SU-DHL-6 (cell line): ENCODE data around the gene COL23A1.

ENCODE experiments used
- EZH2phosphoT487 ChIP-seq: fragments of 200-600 bp; sonication (generic), shearing (Covaris generic); conservative IDR thresholded peaks from 2 replicates; pipeline ENCODE4 v1.6.1; 2018; ENCODE audit warnings: mild to moderate bottlenecking, antibody characterized with exemption, low read length, moderate library complexity, mixed read lengths
- TF ChIP-seq, protein P1 (sequence below): fragments of 200-600 bp; sonication (generic); IDR thresholded peaks from one replicate; pipeline ENCODE4 v1.5.1; 2017; ENCODE audit warnings: antibody characterized with exemption, mild to moderate bottlenecking, low read length, moderate library complexity; ENCODE audit not compliant: insufficient read depth, poor library complexity, severe bottlenecking

DNA sequence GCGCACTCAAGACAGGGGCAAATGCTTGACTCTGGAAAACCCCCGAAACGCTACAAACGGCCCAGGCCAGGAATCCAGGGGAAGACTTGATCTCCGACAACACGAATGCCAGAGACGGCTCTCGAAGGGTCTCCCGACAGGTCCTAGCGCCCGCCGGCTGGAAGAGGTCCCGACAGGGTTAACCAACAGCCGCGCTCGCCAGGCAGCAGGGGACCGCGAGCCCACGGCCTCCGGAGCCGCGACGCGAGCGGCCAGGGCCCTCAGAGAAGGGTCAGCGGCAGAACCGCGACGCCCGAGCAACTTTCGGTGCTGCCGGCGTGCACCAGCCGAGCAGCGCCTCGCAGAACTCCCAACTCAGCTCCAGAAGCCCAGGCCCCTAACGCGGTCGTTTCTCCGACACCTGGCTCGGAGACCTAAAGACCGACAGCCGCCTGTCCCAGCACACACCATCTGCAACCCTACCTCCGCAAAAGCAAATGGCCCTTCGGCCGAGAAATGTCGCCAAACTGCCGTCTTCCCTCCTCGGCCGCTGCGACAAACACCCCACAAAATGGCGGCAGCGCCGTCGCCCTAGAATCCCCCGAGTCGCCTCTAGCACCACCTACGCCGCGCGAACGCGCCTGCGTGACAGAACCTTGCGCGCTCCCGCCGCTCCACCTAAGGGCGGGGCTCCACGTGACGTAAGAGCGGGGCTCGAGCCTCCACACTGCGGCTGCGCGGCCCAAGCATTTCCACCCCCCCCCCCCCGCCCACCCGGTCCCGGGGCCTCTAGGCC, 36.5 kb upstream of the COL23A1 start, which contains the start of gene CLK4:
- TF ChIP-seq, protein P1, sequence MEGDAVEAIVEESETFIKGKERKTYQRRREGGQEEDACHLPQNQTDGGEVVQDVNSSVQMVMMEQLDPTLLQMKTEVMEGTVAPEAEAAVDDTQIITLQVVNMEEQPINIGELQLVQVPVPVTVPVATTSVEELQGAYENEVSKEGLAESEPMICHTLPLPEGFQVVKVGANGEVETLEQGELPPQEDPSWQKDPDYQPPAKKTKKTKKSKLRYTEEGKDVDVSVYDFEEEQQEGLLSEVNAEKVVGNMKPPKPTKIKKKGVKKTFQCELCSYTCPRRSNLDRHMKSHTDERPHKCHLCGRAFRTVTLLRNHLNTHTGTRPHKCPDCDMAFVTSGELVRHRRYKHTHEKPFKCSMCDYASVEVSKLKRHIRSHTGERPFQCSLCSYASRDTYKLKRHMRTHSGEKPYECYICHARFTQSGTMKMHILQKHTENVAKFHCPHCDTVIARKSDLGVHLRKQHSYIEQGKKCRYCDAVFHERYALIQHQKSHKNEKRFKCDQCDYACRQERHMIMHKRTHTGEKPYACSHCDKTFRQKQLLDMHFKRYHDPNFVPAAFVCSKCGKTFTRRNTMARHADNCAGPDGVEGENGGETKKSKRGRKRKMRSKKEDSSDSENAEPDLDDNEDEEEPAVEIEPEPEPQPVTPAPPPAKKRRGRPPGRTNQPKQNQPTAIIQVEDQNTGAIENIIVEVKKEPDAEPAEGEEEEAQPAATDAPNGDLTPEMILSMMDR: no peak
- no peak for TF ChIP-seq EZH2phosphoT487
